SH-SY5Y (cell line): Measurements from ENCODE around the gene DST.

ENCODE experiments used
- GATA2 ChIP-seq: IDR thresholded peaks from 2 replicates; pipeline ENCODE4 v1.6.1; 2011; ENCODE audit warnings: mild to moderate bottlenecking, low read depth, low read length
- GATA3 ChIP-seq: IDR thresholded peaks from 2 replicates; pipeline ENCODE4 v1.6.1; 2011; ENCODE audit warnings: low read depth, mild to moderate bottlenecking, low read length, moderate library complexity

The DST gene

GRCh38 chr6:56531839-56532595 is 110.7 kb downstream of the DST start:
- TF ChIP-seq GATA2 (no peak), GATA3 (no peak)

- TF ChIP-seq GATA2: no peak
These were observed 113.0 kb downstream of the DST start for GRCh38 chr6:56529594-56530191.

- TF ChIP-seq GATA2 (no peak), GATA3 (no peak)
These were observed 114.3 kb downstream of the DST start for GRCh38 chr6:56528412-56528841.

- TF ChIP-seq GATA3: no peak
- TF ChIP-seq GATA2: no peak
These were observed 114.8 kb downstream of the DST start for GRCh38 chr6:56527934-56528333.

GRCh38 chr6:56526860-56527544 is 115.7 kb downstream of the DST start:
- TF ChIP-seq GATA2: no peak
- TF ChIP-seq GATA3: no peak

- no peak for TF ChIP-seq GATA3
- TF ChIP-seq GATA2: no peak
These were observed 116.5 kb downstream of the DST start for GRCh38 chr6:56525974-56526789.

- no peak for TF ChIP-seq GATA2
- no peak for TF ChIP-seq GATA3
These were observed 117.6 kb downstream of the DST start for GRCh38 chr6:56524891-56525703.

- TF ChIP-seq GATA3 (no peak), GATA2 (no peak)
These were observed 120.0 kb downstream of the DST start for GRCh38 chr6:56522495-56523270.

- TF ChIP-seq GATA2 (no peak), GATA3 (no peak)
These were observed 120.7 kb downstream of the DST start for GRCh38 chr6:56521976-56522375.

- TF ChIP-seq GATA3 (no peak), GATA2 (no peak)
These were observed 121.2 kb downstream of the DST start for GRCh38 chr6:56521454-56521853.

- no peak for TF ChIP-seq GATA2
These were observed 122.5 kb downstream of the DST start for GRCh38 chr6:56520218-56520617.

- TF ChIP-seq GATA2 (no peak), GATA3 (no peak)
These were observed 123.5 kb downstream of the DST start for GRCh38 chr6:56518995-56519767.
